Measurements from ENCODE around the gene THRSP. TPM values are rescaled to one million over a fixed set of nuclear protein-coding genes. Genes with fewer than 3 reads are reported as not detected.
"Not testable (repeated sequence)": the region's sequence is repeated elsewhere in the genome, so short reads cannot be mapped to it uniquely, and the experiment has no call there.

THRSP gene
- polyA plus RNA-seq, 1 of the 3 experiments (the other 2 are of a cell fraction), result not detected

- H3K79me2 ChIP-seq (ENCODE audit: insufficient read depth); H2AFZ ChIP-seq (ENCODE audit: low read depth); H3K27me3 ChIP-seq (ENCODE audit: insufficient read depth); H3K9ac ChIP-seq; H3K27ac ChIP-seq (ENCODE audit: low read depth in 2 of 2, low read length in 1 of 2); H3K36me3 ChIP-seq (replicated peaks in 1 of 2; ENCODE audit: control insufficient read depth in 1 of 2, insufficient read depth in 2 of 2, low read length in 1 of 2); POLR2A ChIA-PET; H3F3A ChIP-seq (replicated peaks; ENCODE audit: insufficient read depth); H4K20me1 ChIP-seq (ENCODE audit: insufficient read depth); DNase-seq; H3K4me2 ChIP-seq; H3K9me2 ChIP-seq; H3K9me3 ChIP-seq; H3K4me3 ChIP-seq (ENCODE audit: low read depth in 2 of 2, low read length in 1 of 2): not testable (repeated sequence)
- H3K4me1 ChIP-seq (ENCODE audit: control insufficient read depth in 1 of 2, insufficient read depth in 2 of 2, low read depth in 1 of 2, low read length in 1 of 2), result peaks cover 20 to 24% of the 10 kb centered on the region in 2 experiments; a peak in 3 of 4 replicates
- 73% methylated on average over 9 of the region's 9 CpGs for WGBS (ENCODE audit: low lambda C conversion rate)
- CTCF ChIA-PET, result interaction anchor here (0.6 kb wide), 1 partner anchor 39 kb away, joined by 3 read pairs; no protein-coding TSS in a partner anchor
- TF ChIP-seq FOSL2 (IDR thresholded peaks at IDR 0.05; ENCODE audit: borderline replicate concordance, low read depth), result peak; percentile 20; the same call in 1 of the 2 replicates
Observed at GRCh38 chr11:78028423-78028822, 35.2 kb upstream of the THRSP start.

GRCh38 chr11:78030429-78031325, 33.0 kb upstream of the THRSP start:
- ChIA-PET POLR2A (interaction anchor here (0.6 to 3.0 kb wide), 4 partner anchors 9 to 315 kb away, joined by 3 to 27 read pairs (median 8); partner anchors contain the start of gene INTS4), CTCF (interaction anchor here (1.5 to 4.3 kb wide), 2 partner anchors 15 to 31 kb away, joined by 5 to 26 read pairs; no protein-coding TSS in a partner anchor)
- peak overlapping the region; percentile 31 for H3K9ac ChIP-seq
- H3K79me2 ChIP-seq (ENCODE audit: insufficient read depth), result no peaks in the 10 kb centered on the region
- H3K27me3 ChIP-seq (ENCODE audit: insufficient read depth), result no peaks in the 10 kb centered on the region
- H3K9me2 ChIP-seq, result no peaks in the 10 kb centered on the region
- DNase-seq, result peak; percentile 91
- no peaks in the 10 kb centered on the region for H3K9me3 ChIP-seq
- WGBS (ENCODE audit: low lambda C conversion rate), result 31% methylated on average over 5 of the region's 7 CpGs
- peak overlapping the region; percentile 70 to 90 for H3K27ac ChIP-seq (ENCODE audit: low read depth in 2 of 2, low read length in 1 of 2)
- no peak overlapping the region for H3K4me3 ChIP-seq (ENCODE audit: low read depth in 2 of 2, low read length in 1 of 2)
- peaks cover 9% of the 10 kb centered on the region for H3F3A ChIP-seq (replicated peaks; ENCODE audit: insufficient read depth)
- peak overlapping the region; percentile 68 for H3K4me2 ChIP-seq
- no peaks in the 10 kb centered on the region for H3K36me3 ChIP-seq (replicated peaks in 1 of 2; ENCODE audit: control insufficient read depth in 1 of 2, insufficient read depth in 2 of 2, low read length in 1 of 2)
- peaks cover 20 to 24% of the 10 kb centered on the region in 2 experiments; a peak in 3 of 4 replicates for H3K4me1 ChIP-seq (ENCODE audit: control insufficient read depth in 1 of 2, insufficient read depth in 2 of 2, low read depth in 1 of 2, low read length in 1 of 2)
- H2AFZ ChIP-seq (ENCODE audit: low read depth), result peak overlapping the region; percentile 62; the same call in 1 of the 2 replicates
- H4K20me1 ChIP-seq (ENCODE audit: insufficient read depth), result no peaks in the 10 kb centered on the region
- TF ChIP-seq TCF12 (IDR thresholded peaks at IDR 0.05), result peak; percentile 88
- no peak for TF ChIP-seq CTCF (IDR thresholded peaks at IDR 0.05)
- TF ChIP-seq CHD2 (IDR thresholded peaks at IDR 0.05; ENCODE audit: low read length, partially characterized antibody), result peak; percentile 83
- no peak for TF ChIP-seq RXRA (IDR thresholded peaks at IDR 0.05; ENCODE audit: borderline replicate concordance, low read depth)
- 0 out of 2 replicates have a peak, but pooled peaks have one; percentile 13 for TF ChIP-seq TEAD4 (IDR thresholded peaks at IDR 0.05; ENCODE audit: borderline replicate concordance, insufficient read depth)
- 0 out of 2 replicates have a peak, but pooled peaks have one; percentile 37 for TF ChIP-seq YY1 (IDR thresholded peaks at IDR 0.05; ENCODE audit: low read depth)
- TF ChIP-seq MAX (IDR thresholded peaks at IDR 0.05; ENCODE audit: low read depth), result peak; percentile 82
- TF ChIP-seq JUND (IDR thresholded peaks at IDR 0.05), result no peak; the same call in 1 of the 2 replicates
- no peak for TF ChIP-seq IRF3 (IDR thresholded peaks at IDR 0.05; ENCODE audit: low read depth, low read length)
- TF ChIP-seq SIN3A (IDR thresholded peaks at IDR 0.05; ENCODE audit: borderline replicate concordance, low read depth, low read length), result no peak
- peak; percentile 75 for TF ChIP-seq RCOR1 (IDR thresholded peaks at IDR 0.05; ENCODE audit: low read length)
- TF ChIP-seq ZBTB33 (IDR thresholded peaks at IDR 0.05; ENCODE audit: borderline replicate concordance, low read depth), result no peak
- TF ChIP-seq MXI1 (IDR thresholded peaks at IDR 0.05; ENCODE audit: low read depth, low read length), result 0 out of 2 replicates have a peak, but pooled peaks have one; percentile 50
- TF ChIP-seq TAF1 (IDR thresholded peaks at IDR 0.05; ENCODE audit: borderline replicate concordance, low read depth, low read length), result no peak
- 0 out of 2 replicates have a peak, but pooled peaks have one; percentile 14 for TF ChIP-seq POLR2AphosphoS5 (IDR thresholded peaks at IDR 0.05; ENCODE audit: low read depth, low read length)
- peak; percentile 61 to 68; a peak in 2 of 4 replicates for TF ChIP-seq EP300 (IDR thresholded peaks at IDR 0.05; ENCODE audit: borderline replicate concordance in 1 of 2, low read depth in 1 of 2, low read length in 1 of 2)
- no peak for TF ChIP-seq RFX5 (IDR thresholded peaks at IDR 0.05; ENCODE audit: low read length)
- TF ChIP-seq NRF1 (IDR thresholded peaks at IDR 0.05; ENCODE audit: low read depth, low read length), result no peak
- TF ChIP-seq GATA2 (CRISPR knock-in tag; IDR thresholded peaks at IDR 0.05), result peak; percentile 86

Measured in SK-N-SH (cell line).